Erythroblast (primary cell): ENCODE results near the gene BCO1.

Source experiments
- GATA1 ChIP-seq: IDR thresholded peaks from 2 replicates; pipeline ENCODE4 v1.6.1; 2011; ENCODE audit warnings: low read depth, mild to moderate bottlenecking, control low read depth, low read length, moderate library complexity
- POLR2A ChIP-seq: IDR thresholded peaks from 2 replicates; pipeline ENCODE4 v1.6.1; 2011; ENCODE audit warnings: mild to moderate bottlenecking, low read length

- no peak for TF ChIP-seq POLR2A
- no peak for TF ChIP-seq GATA1
Measured at GRCh38 chr16:81318711-81319110, 80.2 kb downstream of the BCO1 start.
